Stimulated activated CD4-positive, alpha-beta T cell treated with anti-CD3 and anti-CD28 coated beads, Interleukin-1b, Interleukin-23, amount 100 ng/mL, for 48 hours (primary cell): ENCODE results near the gene LCN12.

Source experiments
- DNase-seq: peaks from one replicate; pipeline ENCODE4 v3.0.0-alpha.2; 2020

LCN12 gene

GRCh38 chr9:136958898-136959850, 7.1 kb downstream of the LCN12 start:
- DNase-seq = no peak

GRCh38 chr9:136960212-136960937, 8.3 kb downstream of the LCN12 start:
- DNase-seq = no peak

GRCh38 chr9:136960938-136961275, 8.8 kb downstream of the LCN12 start:
- DNase-seq = no peak

GRCh38 chr9:136961279-136962065, 9.4 kb downstream of the LCN12 start:
- DNase-seq = no peak

GRCh38 chr9:136962163-136962562, 10.1 kb downstream of the LCN12 start:
- no peak for DNase-seq

GRCh38 chr9:136962701-136963248, 10.7 kb downstream of the LCN12 start:
- no peak for DNase-seq

GRCh38 chr9:136963341-136963740, 11.3 kb downstream of the LCN12 start:
- no peak for DNase-seq

- DNase-seq = no peak
Measured at GRCh38 chr9:136963751-136964150, 11.7 kb downstream of the LCN12 start.

- DNase-seq = no peak
Measured at GRCh38 chr9:136964171-136964689, 12.2 kb downstream of the LCN12 start.

GRCh38 chr9:136964833-136965422, 12.9 kb downstream of the LCN12 start:
- no peak for DNase-seq

GRCh38 chr9:136965771-136966484, 13.9 kb downstream of the LCN12 start:
- DNase-seq = no peak

- DNase-seq = no peak
Measured at GRCh38 chr9:136968333-136969127, 16.5 kb downstream of the LCN12 start.

- no peak for DNase-seq
Measured at GRCh38 chr9:136969150-136969549, 17.1 kb downstream of the LCN12 start.

GRCh38 chr9:136969774-136970173, 17.7 kb downstream of the LCN12 start:
- DNase-seq = no peak

GRCh38 chr9:136970361-136970760, 18.3 kb downstream of the LCN12 start:
- DNase-seq = no peak

GRCh38 chr9:136971746-136972145, 19.7 kb downstream of the LCN12 start:
- no peak for DNase-seq

- DNase-seq = no peak
Measured at GRCh38 chr9:136972335-136972734, 20.3 kb downstream of the LCN12 start.

GRCh38 chr9:136972743-136973142, 20.7 kb downstream of the LCN12 start:
- DNase-seq = no peak

GRCh38 chr9:136973618-136974617, 21.8 kb downstream of the LCN12 start:
- no peak for DNase-seq
